GM06990 (cell line): ENCODE results near the gene MEIKIN.

Experiments used
- DNase-seq: peaks from one replicate; pipeline ENCODE4 v3.0.0-alpha.2; 2011; ENCODE audit not compliant: insufficient read length; ENCODE audit errors: extremely low read depth
- H3K27me3 ChIP-seq: replicated peaks from 2 replicates; pipeline ENCODE4 v1.6.0; 2011; ENCODE audit warnings: low read length; ENCODE audit not compliant: control insufficient read depth, insufficient read depth
- H3K36me3 ChIP-seq: 2 replicates; pipeline ENCODE4 v1.5.1; 2011; ENCODE audit warnings: low read length; ENCODE audit not compliant: control insufficient read depth, insufficient read depth
- H3K4me3 ChIP-seq: replicated peaks from 2 replicates; pipeline ENCODE4 v1.5.1; 2011; ENCODE audit warnings: low read depth, mild to moderate bottlenecking, control low read depth, low read length
- TF ChIP-seq, protein P1 (sequence below): IDR thresholded peaks from 2 replicates; pipeline ENCODE4 v1.5.1; 2011; ENCODE audit warnings: low read length, control low read depth, mild to moderate bottlenecking, inconsistent platforms; ENCODE audit not compliant: insufficient read depth, poor library complexity, severe bottlenecking

MEIKIN gene

DNA sequence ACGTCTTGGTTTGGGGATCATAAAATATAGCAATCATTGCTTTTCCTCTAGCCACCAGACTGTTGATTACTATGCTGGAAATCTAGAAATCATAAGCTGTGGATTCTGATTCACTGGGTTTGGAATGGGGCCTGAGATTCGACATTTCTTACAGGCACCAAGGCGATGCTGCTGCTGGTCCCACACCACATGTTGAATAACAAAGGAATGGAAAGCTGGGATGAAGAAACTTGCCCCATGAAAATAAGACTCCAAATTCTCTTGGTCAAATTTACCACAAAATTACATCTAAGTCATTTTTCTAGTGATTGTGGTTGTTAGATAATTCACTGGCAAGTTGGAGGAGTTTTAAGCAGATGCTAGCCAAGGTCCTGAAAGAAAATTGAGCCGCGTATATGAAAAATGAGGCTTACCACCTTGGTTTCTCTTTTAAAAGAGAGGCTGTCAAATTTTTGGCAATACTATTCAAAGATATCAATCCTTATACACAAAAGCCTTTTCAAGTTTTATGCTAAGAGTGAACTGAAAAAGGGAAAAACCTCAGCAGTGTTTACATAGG, 23.0 kb upstream of the MEIKIN start:
- Histone ChIP-seq H3K27me3 (peaks cover 2% of the 10 kb centered on the region), H3K36me3 (no peaks in the 10 kb centered on the region), H3K4me3 (no peak overlapping the region)
- DNase-seq, result no peak
- TF ChIP-seq, protein P1, sequence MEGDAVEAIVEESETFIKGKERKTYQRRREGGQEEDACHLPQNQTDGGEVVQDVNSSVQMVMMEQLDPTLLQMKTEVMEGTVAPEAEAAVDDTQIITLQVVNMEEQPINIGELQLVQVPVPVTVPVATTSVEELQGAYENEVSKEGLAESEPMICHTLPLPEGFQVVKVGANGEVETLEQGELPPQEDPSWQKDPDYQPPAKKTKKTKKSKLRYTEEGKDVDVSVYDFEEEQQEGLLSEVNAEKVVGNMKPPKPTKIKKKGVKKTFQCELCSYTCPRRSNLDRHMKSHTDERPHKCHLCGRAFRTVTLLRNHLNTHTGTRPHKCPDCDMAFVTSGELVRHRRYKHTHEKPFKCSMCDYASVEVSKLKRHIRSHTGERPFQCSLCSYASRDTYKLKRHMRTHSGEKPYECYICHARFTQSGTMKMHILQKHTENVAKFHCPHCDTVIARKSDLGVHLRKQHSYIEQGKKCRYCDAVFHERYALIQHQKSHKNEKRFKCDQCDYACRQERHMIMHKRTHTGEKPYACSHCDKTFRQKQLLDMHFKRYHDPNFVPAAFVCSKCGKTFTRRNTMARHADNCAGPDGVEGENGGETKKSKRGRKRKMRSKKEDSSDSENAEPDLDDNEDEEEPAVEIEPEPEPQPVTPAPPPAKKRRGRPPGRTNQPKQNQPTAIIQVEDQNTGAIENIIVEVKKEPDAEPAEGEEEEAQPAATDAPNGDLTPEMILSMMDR, result no peak

DNA sequence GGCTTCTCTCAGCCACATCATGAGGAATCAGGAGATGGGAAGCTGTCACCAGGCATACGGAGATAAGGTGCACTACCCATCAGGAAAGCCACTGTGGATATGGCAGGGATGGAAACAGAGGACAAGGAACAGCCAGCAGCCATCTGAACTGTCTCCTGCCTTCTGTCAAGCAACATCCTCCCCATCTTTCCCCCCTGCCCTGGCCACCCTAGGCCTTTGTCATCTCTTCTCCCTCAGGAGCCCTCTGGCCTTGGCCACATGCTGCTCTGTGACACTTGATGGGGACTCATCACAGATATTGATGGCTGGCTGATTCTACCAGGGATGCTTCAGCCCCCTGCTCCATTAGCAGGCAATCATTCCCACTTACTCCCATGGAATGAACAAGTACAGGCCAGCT, 21.1 kb upstream of the MEIKIN start:
- no peak for DNase-seq
- no peak overlapping the region for H3K4me3 ChIP-seq
- TF ChIP-seq, protein P1, result no peak
- H3K36me3 ChIP-seq, result no peaks in the 10 kb centered on the region
- peaks cover 2% of the 10 kb centered on the region for H3K27me3 ChIP-seq

- peaks cover 2% of the 10 kb centered on the region for H3K27me3 ChIP-seq
- H3K36me3 ChIP-seq, result no peaks in the 10 kb centered on the region
- DNase-seq, result no peak
- H3K4me3 ChIP-seq, result no peak overlapping the region
- TF ChIP-seq, protein P1, result no peak
Measured at GRCh38 chr5:131965826-131966415, 20.5 kb upstream of the MEIKIN start.

GRCh38 chr5:131959906-131960305, 14.4 kb upstream of the MEIKIN start:
- no peak overlapping the region for H3K4me3 ChIP-seq
- TF ChIP-seq, protein P1, result no peak
- no peaks in the 10 kb centered on the region; the same call in 1 of the 2 replicates for H3K27me3 ChIP-seq
- no peak for DNase-seq
- no peaks in the 10 kb centered on the region for H3K36me3 ChIP-seq

DNA sequence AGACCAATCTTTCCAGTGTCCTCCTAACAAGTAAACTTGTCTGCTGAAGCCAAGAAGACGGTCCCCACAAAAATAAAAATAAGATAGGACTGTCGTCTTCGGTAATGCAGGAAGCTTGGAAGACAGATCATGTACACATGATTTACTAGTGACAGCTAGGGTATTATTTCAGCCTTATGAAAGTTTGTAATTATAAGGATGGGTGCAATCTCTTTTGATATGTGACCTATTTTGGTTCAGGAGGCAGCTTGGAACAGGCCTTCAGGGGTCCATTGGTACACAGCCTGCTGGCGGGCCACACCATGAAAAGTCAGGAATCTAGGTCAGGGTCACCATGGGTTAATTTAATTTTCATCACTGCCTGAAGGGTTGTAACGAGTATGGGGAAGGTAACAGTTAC, 13.7 kb upstream of the MEIKIN start:
- no peaks in the 10 kb centered on the region; the same call in 1 of the 2 replicates for H3K27me3 ChIP-seq
- H3K36me3 ChIP-seq, result no peaks in the 10 kb centered on the region
- H3K4me3 ChIP-seq, result no peak overlapping the region
- DNase-seq, result no peak
- TF ChIP-seq, protein P1, result no peak
